GM12891 (cell line): Measurements from ENCODE around the gene ZBTB22.

ENCODE experiments used
- POLR2A ChIP-seq: IDR thresholded peaks from 2 replicates; pipeline ENCODE4 v1.6.1; 2011; ENCODE audit warnings: low read depth, low read length, control low read depth
- POLR2AphosphoS5 ChIP-seq: IDR thresholded peaks from 2 replicates; pipeline ENCODE4 v1.6.1; 2011; ENCODE audit warnings: low read depth, low read length, control low read depth
- POU2F2 ChIP-seq: IDR thresholded peaks from 2 replicates; pipeline ENCODE4 v1.6.1; 2011; ENCODE audit warnings: low read depth, mild to moderate bottlenecking, control low read depth, low read length, moderate library complexity
- SPI1 ChIP-seq: IDR thresholded peaks from 2 replicates; pipeline ENCODE4 v1.6.1; 2011; ENCODE audit warnings: low read depth, low read length, control low read depth
- TAF1 ChIP-seq: IDR thresholded peaks from 2 replicates; pipeline ENCODE4 v1.6.1; 2011; ENCODE audit warnings: low read depth, low read length, control low read depth

- TF ChIP-seq TAF1 (no peak), POLR2AphosphoS5 (no peak), SPI1 (no peak), POLR2A (no peak), POU2F2 (no peak)
Observed at GRCh38 chr6:33304216-33304615, 13.3 kb downstream of the ZBTB22 start.
